ENCODE data around the gene ARSJ.

GRCh38 chr4:113981591-113981990, 2.1 kb upstream of the ARSJ start:
- TF ChIP-seq CTCF (IDR thresholded peaks at IDR 0.05; ENCODE audit: low read length) (no peak), EZH2 (IDR thresholded peaks at IDR 0.05; ENCODE audit: borderline replicate concordance, low read length) (no peak)
